ENCODE results near the gene NCK2. TPM values are rescaled to one million over a fixed set of nuclear protein-coding genes. Genes with fewer than 3 reads are reported as not detected.

The NCK2 gene
- total and polyA plus RNA-seq, 10 of the 15 experiments (the other 5 are each of a cell fraction or from before 2014, with no cell fraction given): 1.2 to 30.9 (median 14.1) TPM

- DNase-seq (ENCODE audit: low read depth, low spot score) (no peak), ATAC-seq (peak; percentile 11), FAIRE-seq (no peak)
- in situ Hi-C loops (cut with MboI) (no loop called here), intact Hi-C loops (cut with micrococcal nuclease; ENCODE audit: unreplicated experiment) (loop anchor here (5.0 kb wide), 1 partner anchor 74 kb away; no protein-coding TSS in a partner anchor)
- Histone ChIP-seq H3K36me3 (ENCODE audit: control insufficient read depth in 2 of 2, insufficient read depth in 2 of 2, low read length in 1 of 2) (peaks cover 0 to 3% of the 10 kb centered on the region in 2 experiments; a peak in 1 of 4 replicates), H3K4me3 (peak overlapping the region; percentile 31; the same call in 1 of the 2 replicates), H4K20me1 (ENCODE audit: control insufficient read depth, insufficient read depth) (no peaks in the 10 kb centered on the region), H3K4me2 (ENCODE audit: control insufficient read depth, insufficient read depth) (peak overlapping the region; percentile 82), H3K27me3 (replicated peaks in 1 of 2; ENCODE audit: control insufficient read depth in 2 of 2, insufficient read depth in 2 of 2, low read length in 1 of 2) (no peaks in the 10 kb centered on the region), H3K9me3 (replicated peaks; ENCODE audit: control insufficient read depth, insufficient read depth, low read length) (no peaks in the 10 kb centered on the region), H3K9ac (ENCODE audit: control insufficient read depth, insufficient read depth, low read length) (peak overlapping the region; percentile 74), H3K79me2 (ENCODE audit: control insufficient read depth, insufficient read depth, low read length) (peaks cover 91% of the 10 kb centered on the region), H2AFZ (ENCODE audit: control insufficient read depth, low read depth, low read length) (no peak overlapping the region), H3K27ac (ENCODE audit: control insufficient read depth, insufficient read depth) (peak overlapping the region; percentile 96), H3K4me1 (ENCODE audit: control insufficient read depth, insufficient read depth, low read length) (peaks cover 77% of the 10 kb centered on the region)
- ChIA-PET SMC1A (ENCODE audit: uncharacterized antibody, unreplicated experiment) (interaction anchor here (0.7 to 9.9 kb wide), 16 partner anchors 9 to 424 kb away, joined by 3 to 93 read pairs (median 8); no protein-coding TSS in a partner anchor), RAD21 (ENCODE audit: unreplicated experiment) (interaction anchor here (0.9 to 4.6 kb wide), 13 partner anchors 9 to 288 kb away, joined by 3 to 40 read pairs (median 7); no protein-coding TSS in a partner anchor), CTCF (interaction anchor here (0.8 to 4.0 kb wide), 9 partner anchors 10 to 71 kb away, joined by 3 to 29 read pairs (median 6); no protein-coding TSS in a partner anchor), POLR2A (interaction anchor here (0.6 to 5.9 kb wide), 16 partner anchors 9 to 394 kb away, joined by 3 to 27 read pairs (median 3); no protein-coding TSS in a partner anchor)
- 6% methylated on average over 2 of the region's 2 CpGs for WGBS (ENCODE audit: insufficient coverage, insufficient replicate concordance, low lambda C conversion rate, missing lambda C conversion rate)
- no TSS peak for BruUV-seq (replicated peaks)
- TF ChIP-seq PRDM15 (CRISPR knock-in tag; IDR thresholded peaks at IDR 0.05): no peak
- no peak for TF ChIP-seq ZNF687 (IDR thresholded peaks at IDR 0.05)
- TF ChIP-seq BHLHE40 (IDR thresholded peaks at IDR 0.05; ENCODE audit: borderline replicate concordance in 1 of 2, low read depth in 2 of 2, low read length in 1 of 2): no peak
- TF ChIP-seq CHD1 (IDR thresholded peaks at IDR 0.05; ENCODE audit: low read depth, low read length): no peak
- TF ChIP-seq ZNF24 (IDR thresholded peaks at IDR 0.05): no peak
- no peak for TF ChIP-seq RCOR1 (conservative IDR thresholded peaks at IDR 0.05; ENCODE audit: low read depth, low read length)
- TF ChIP-seq NR2C1 (IDR thresholded peaks at IDR 0.05): 0 out of 2 replicates have a peak, but pooled peaks have one; percentile 26
- no peak for TF ChIP-seq NR2C2 (IDR thresholded peaks at IDR 0.05; ENCODE audit: borderline replicate concordance, control insufficient read depth, insufficient read length, low read depth)
- peak; percentile 82 for TF ChIP-seq RUNX3 (IDR thresholded peaks at IDR 0.05; ENCODE audit: low read length)
- TF ChIP-seq EP300 (IDR thresholded peaks at IDR 0.05; ENCODE audit: borderline replicate concordance in 1 of 2, control insufficient read depth in 1 of 2, low read depth in 2 of 2, low read length in 2 of 2): no peak; a peak in 1 of 4 replicates
- TF ChIP-seq ATF7 (IDR thresholded peaks at IDR 0.05; ENCODE audit: low read depth): peak; percentile 51; the same call in 1 of the 2 replicates
- no peak for TF ChIP-seq EZH2 (IDR thresholded peaks at IDR 0.05; ENCODE audit: borderline replicate concordance, control insufficient read depth, low read depth, low read length)
- TF ChIP-seq SIX5 (IDR thresholded peaks at IDR 0.05; ENCODE audit: low read depth, low read length, severe bottlenecking): no peak
- TF ChIP-seq JUNB (IDR thresholded peaks at IDR 0.05): no peak
- no peak for TF ChIP-seq EGR1 (IDR thresholded peaks at IDR 0.05; ENCODE audit: borderline replicate concordance in 1 of 2, low read depth in 2 of 2, low read length in 2 of 2)
- no peak for TF ChIP-seq CHD4 (IDR thresholded peaks at IDR 0.05)
- TF ChIP-seq CBFB (IDR thresholded peaks at IDR 0.05; ENCODE audit: low read depth): peak; percentile 41; the same call in 1 of the 2 replicates
Measured at GRCh38 chr2:105798595-105798994, 53.9 kb downstream of the NCK2 start.

Measured in GM12878 (cell line).